LNCAP (cell line): ENCODE results near the gene SSR2.

Experiments used
- TF ChIP-seq, protein P1 (sequence below): fragments of 450-650 bp; IDR thresholded peaks from 2 replicates; pipeline ENCODE4 v1.5.1; 2017; ENCODE audit warnings: mild to moderate bottlenecking

The SSR2 gene

GRCh38 chr1:156020293-156021092 is at the start of gene SSR2:
Gene SSR2 (minus strand): TSS chr1:156020951. CDS start chr1:156020167, 784 bp downstream.
- TF ChIP-seq, protein P1, sequence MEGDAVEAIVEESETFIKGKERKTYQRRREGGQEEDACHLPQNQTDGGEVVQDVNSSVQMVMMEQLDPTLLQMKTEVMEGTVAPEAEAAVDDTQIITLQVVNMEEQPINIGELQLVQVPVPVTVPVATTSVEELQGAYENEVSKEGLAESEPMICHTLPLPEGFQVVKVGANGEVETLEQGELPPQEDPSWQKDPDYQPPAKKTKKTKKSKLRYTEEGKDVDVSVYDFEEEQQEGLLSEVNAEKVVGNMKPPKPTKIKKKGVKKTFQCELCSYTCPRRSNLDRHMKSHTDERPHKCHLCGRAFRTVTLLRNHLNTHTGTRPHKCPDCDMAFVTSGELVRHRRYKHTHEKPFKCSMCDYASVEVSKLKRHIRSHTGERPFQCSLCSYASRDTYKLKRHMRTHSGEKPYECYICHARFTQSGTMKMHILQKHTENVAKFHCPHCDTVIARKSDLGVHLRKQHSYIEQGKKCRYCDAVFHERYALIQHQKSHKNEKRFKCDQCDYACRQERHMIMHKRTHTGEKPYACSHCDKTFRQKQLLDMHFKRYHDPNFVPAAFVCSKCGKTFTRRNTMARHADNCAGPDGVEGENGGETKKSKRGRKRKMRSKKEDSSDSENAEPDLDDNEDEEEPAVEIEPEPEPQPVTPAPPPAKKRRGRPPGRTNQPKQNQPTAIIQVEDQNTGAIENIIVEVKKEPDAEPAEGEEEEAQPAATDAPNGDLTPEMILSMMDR = no peak

GRCh38 chr1:156070548-156070947 is 49.8 kb upstream of the SSR2 start:
- TF ChIP-seq, protein P1 = no peak

DNA sequence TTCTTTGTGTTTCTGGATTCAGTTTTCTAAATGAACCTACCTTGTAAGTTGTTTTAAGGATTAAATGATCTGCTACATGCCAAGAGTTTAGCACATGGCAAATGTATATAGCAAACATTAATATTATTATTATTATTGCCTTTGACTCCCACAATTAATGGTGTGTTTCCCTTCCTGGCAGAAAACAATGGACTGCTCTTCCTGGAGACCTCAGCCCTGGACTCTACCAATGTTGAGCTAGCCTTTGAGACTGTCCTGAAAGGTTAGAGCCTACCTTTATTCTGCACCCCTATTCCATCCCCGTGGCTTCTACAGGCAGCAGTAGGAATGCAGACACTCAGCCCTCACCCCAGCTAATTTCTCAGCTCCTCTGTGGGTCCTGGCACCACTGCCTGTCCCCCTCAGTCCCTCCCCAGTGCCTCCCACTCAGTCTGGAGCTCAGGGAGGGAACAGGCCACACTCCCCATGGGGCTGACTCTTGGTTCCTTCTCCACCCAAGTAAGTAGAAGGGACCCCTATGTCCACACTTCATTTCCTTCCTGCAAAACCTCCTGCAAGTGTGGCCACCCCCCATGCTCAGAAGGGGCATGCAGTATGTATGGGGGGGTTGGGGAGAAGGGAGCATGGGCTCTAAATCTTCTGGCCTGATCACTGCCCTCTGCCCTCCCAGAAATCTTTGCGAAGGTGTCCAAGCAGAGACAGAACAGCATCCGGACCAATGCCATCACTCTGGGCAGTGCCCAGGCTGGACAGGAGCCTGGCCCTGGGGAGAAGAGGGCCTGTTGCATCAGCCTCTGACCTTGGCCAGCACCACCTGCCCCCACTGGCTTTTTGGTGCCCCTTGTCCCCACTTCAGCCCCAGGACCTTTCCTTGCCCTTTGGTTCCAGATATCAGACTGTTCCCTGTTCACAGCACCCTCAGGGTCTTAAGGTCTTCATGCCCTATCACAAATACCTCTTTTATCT is 49.0 kb upstream of the SSR2 start:
- TF ChIP-seq, protein P1 = no peak

- TF ChIP-seq, protein P1 = no peak
Measured at GRCh38 chr1:156067262-156067661, 46.5 kb upstream of the SSR2 start.

DNA sequence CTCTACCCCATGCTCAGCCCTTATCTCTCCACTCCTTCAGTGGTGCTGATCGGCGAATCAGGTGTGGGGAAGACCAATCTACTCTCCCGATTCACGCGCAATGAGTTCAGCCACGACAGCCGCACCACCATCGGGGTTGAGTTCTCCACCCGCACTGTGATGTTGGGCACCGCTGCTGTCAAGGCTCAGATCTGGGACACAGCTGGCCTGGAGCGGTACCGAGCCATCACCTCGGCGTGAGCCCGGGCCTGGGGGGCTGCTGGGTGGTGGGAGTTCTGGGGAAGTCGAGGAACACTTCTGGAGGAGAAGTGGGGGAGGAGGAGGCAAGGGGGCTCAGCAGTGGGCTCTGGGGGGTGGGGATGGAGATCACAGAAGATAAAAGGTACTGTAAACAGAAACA is 45.1 kb upstream of the SSR2 start:
- TF ChIP-seq, protein P1 = no peak

DNA sequence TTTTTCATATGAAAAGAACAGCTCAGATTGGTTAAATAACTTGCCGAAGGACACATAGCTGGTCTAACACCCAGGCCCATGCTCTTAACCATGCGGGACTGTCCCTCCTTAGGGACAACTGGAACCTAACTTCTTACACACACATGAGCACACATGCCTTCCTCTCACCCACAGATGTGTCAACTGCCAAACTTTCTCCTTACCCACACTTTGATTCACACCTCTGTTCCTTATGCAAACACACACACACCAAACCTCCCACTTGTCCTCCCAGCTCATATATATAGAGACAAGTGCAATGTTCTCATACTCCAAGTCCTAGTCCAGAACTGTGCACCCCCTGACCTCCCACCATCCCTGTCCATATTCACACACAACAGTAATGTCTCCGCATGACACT is 44.5 kb upstream of the SSR2 start:
- TF ChIP-seq, protein P1 = no peak

- TF ChIP-seq, protein P1 = no peak
Measured at GRCh38 chr1:156064615-156065014, 43.9 kb upstream of the SSR2 start.
